Peyer's patch (tissue), 4 donors: ENCODE results near the gene DIPK1C.

Experiments
- POLR2A ChIP-seq, 2 donors: fragments of 450-650 bp; IDR thresholded peaks; one replicate each; pipeline ENCODE4 v1.5.1; 2017; ENCODE audit warnings: antibody characterized with exemption in 2 of 2, mild to moderate bottlenecking in 2 of 2, moderate library complexity in 2 of 2
- TF ChIP-seq, protein P1 (sequence below), 6 experiments: fragments of 450-650 bp in 4 of 6; fragments of 200-600 bp in 2 of 6; sonication (generic) in 1 of 6; IDR thresholded peaks; one replicate each; pipeline ENCODE4 v1.5.1; 2017 to 2019; ENCODE audit warnings: antibody characterized with exemption in 6 of 6, mild to moderate bottlenecking in 3 of 6, moderate library complexity in 1 of 6

DNA sequence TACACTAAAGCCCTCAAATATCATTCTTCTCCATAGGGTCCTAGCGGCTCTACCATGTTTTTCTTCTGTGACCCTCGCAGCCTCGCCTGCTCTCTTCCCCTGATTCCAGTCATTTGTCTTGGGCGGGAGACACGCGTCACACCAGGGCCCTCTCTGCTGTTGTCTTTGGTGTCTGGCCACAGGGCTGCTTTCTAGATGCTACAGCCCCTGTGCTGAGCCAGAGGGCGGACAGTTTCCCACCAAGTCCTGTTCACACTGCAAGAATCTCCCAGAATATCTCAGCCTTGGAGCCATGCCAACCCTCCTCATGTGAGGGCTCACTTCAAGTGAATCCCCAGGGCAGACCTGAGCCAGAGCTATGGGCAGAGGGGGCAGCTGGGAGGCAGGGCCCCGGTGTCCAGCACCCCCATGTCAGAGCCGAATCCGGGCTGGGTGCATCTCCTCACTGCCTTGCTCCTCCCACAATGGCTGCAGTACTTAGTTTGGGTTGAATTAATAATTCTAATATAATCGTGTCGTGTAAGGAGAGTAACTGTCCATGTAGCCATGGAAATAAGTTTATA, 42.1 kb downstream of the DIPK1C start:
- TF ChIP-seq, protein P1, sequence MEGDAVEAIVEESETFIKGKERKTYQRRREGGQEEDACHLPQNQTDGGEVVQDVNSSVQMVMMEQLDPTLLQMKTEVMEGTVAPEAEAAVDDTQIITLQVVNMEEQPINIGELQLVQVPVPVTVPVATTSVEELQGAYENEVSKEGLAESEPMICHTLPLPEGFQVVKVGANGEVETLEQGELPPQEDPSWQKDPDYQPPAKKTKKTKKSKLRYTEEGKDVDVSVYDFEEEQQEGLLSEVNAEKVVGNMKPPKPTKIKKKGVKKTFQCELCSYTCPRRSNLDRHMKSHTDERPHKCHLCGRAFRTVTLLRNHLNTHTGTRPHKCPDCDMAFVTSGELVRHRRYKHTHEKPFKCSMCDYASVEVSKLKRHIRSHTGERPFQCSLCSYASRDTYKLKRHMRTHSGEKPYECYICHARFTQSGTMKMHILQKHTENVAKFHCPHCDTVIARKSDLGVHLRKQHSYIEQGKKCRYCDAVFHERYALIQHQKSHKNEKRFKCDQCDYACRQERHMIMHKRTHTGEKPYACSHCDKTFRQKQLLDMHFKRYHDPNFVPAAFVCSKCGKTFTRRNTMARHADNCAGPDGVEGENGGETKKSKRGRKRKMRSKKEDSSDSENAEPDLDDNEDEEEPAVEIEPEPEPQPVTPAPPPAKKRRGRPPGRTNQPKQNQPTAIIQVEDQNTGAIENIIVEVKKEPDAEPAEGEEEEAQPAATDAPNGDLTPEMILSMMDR (IDR thresholded peaks at IDR 0.05), result no peak
- no peak for TF ChIP-seq POLR2A (IDR thresholded peaks at IDR 0.05)
